Fibroblast of mammary gland (primary cell): ENCODE measurements around the gene TTC33.

Source experiments
- DNase-seq: peaks from one replicate; pipeline ENCODE4 v3.0.0-alpha.2; 2010; ENCODE audit warnings: low read depth
- H3K4me3 ChIP-seq: 2 replicates; pipeline ENCODE4 v1.5.1; 2011; ENCODE audit warnings: low read depth, mild to moderate bottlenecking, low read length, moderate library complexity; ENCODE audit not compliant: control insufficient read depth
- CTCF ChIP-seq: conservative IDR thresholded peaks from 2 replicates; pipeline ENCODE4 v1.5.1; 2011; ENCODE audit warnings: low read depth, low read length, inconsistent platforms; ENCODE audit not compliant: control insufficient read depth, insufficient read depth

Gene TTC33

GRCh38 chr5:40674661-40675235, 81.0 kb downstream of the TTC33 start:
- no peak overlapping the region for H3K4me3 ChIP-seq
- DNase-seq: no peak
- no peak for TF ChIP-seq CTCF

DNA sequence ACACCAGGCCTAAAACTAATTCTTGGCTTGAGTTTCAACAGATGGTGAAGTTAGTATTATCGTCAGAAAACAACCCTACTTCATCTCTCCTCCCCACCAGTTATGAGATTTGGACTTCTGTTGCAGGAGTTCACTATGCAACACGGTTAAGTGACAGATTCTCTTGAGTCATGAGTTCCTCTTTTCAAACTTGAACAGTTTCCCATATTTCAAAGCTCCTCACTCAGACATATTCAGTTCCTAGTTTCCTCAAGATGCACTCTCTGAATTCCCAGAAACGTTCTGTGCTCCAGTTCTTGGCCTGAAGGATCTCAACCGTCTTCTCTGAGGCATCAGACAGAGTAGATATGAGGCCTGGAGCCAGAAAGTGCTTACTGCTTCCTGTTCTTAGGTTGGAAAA, 83.3 kb downstream of the TTC33 start:
- H3K4me3 ChIP-seq: no peak overlapping the region
- no peak for DNase-seq
- no peak for TF ChIP-seq CTCF

DNA sequence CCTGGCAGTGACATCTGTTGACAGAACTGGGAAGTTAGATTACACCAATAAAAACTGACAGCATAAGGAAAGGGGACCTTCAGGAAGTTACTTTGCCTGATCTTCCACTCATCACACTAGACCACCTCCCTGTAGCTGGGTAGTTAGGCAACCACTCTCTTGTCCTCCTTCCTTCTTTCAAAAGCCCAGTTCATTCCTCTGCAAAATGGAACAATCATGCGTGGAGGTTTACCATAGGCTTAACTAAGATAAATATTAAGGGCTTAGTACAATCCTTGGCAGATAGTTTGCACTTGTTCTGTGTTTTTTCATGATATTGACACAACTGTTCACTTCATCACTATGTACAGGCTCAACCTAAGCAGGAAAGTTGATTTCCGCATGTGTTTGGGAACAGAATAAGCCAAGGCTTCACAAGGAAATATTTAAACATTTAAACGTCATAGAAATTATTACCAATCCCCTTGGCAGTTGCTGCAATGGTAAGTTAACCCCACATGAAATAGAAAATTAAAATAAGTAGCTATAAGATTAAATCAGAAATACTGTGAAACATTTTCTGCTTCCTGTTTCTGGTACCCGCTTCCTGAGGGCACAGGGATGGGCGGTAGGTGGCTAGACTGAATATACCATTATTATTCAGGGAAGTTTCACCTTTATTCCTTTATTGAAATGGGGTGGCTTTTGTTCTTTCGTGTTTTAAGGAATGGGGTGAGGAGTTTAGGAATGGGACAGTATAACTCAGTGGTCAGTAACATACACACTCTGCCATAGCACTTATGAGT, 86.0 kb downstream of the TTC33 start:
- TF ChIP-seq CTCF: no peak
- no peak for DNase-seq
- H3K4me3 ChIP-seq: no peak overlapping the region

DNA sequence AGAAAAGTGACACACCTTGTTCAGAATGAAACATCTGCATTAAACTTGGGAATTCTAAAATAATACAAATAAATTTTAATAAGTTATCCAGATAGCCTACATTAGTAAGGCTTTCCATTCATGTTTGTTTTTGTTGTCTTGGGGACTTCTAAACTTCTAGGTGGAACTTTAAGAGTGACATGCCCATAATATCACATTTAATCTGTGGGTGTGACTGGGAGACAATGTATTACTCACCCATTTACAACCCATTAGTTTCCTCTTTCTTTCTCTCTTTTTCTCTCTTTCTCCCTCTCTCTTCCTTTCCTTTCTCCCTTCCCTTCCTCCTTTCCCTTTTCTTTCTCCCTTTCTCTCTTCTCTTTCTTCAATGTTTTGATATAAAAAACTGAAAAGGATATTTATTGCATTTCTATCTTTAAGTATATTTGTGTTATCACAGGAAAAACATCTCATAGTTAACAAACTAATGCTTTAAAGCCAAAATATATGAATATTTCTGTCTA, 88.5 kb downstream of the TTC33 start:
- no peak for TF ChIP-seq CTCF
- no peak overlapping the region for H3K4me3 ChIP-seq
- DNase-seq: no peak

- H3K4me3 ChIP-seq: no peak overlapping the region
- no peak for TF ChIP-seq CTCF
- DNase-seq: no peak
Observed at GRCh38 chr5:40666657-40667056, 89.1 kb downstream of the TTC33 start.

GRCh38 chr5:40665635-40666298, 90.0 kb downstream of the TTC33 start:
- H3K4me3 ChIP-seq: no peak overlapping the region
- TF ChIP-seq CTCF: no peak
- no peak for DNase-seq
